Stimulated activated CD8-positive, alpha-beta memory T cell treated with anti-CD3 and anti-CD28 coated beads, Interleukin-12 subunit alpha, Interleukin-12 subunit beta, amount 100 ng/mL, for 1 hour (primary cell): ENCODE measurements around the gene ZNF672.
A peak's percentile ranks its signal among the peaks of the same experiment; 100 is the strongest.
"Not testable (repeated sequence)": the region's sequence is repeated elsewhere in the genome, so short reads cannot be mapped to it uniquely, and the experiment has no call there.

Experiments used
- DNase-seq: peaks from one replicate; pipeline ENCODE4 v3.0.0-alpha.2; 2020; ENCODE audit warnings: low read depth

The ZNF672 gene

GRCh38 chr1:248837781-248838356 is at the start of gene ZNF672:
Gene ZNF672, plus strand, starts transcription at chr1:248838224. Its CDS starts 9,051 bp downstream, at chr1:248847275.
- DNase-seq = peak; percentile 89

GRCh38 chr1:248788327-248788726 is 49.7 kb upstream of the ZNF672 start:
- DNase-seq = no peak

- DNase-seq = not testable (repeated sequence)
Observed at GRCh38 chr1:248789337-248789736, 48.7 kb upstream of the ZNF672 start.

- no peak for DNase-seq
Observed at GRCh38 chr1:248790456-248790855, 47.6 kb upstream of the ZNF672 start.

GRCh38 chr1:248791010-248791409 is 47.0 kb upstream of the ZNF672 start:
- DNase-seq = no peak

- no peak for DNase-seq
Observed at GRCh38 chr1:248792342-248792741, 45.7 kb upstream of the ZNF672 start.

GRCh38 chr1:248793592-248793991 is 44.4 kb upstream of the ZNF672 start:
- no peak for DNase-seq

GRCh38 chr1:248794663-248795062 is 43.4 kb upstream of the ZNF672 start:
- DNase-seq = not testable (repeated sequence)

GRCh38 chr1:248798791-248799190 is 39.2 kb upstream of the ZNF672 start:
- no peak for DNase-seq

- DNase-seq = no peak
Observed at GRCh38 chr1:248800459-248800858, 37.6 kb upstream of the ZNF672 start.

- no peak for DNase-seq
Observed at GRCh38 chr1:248802454-248802853, 35.6 kb upstream of the ZNF672 start.

- DNase-seq = not testable (repeated sequence)
Observed at GRCh38 chr1:248803501-248803900, 34.5 kb upstream of the ZNF672 start.

- DNase-seq = no peak
Observed at GRCh38 chr1:248804771-248805681, 33.0 kb upstream of the ZNF672 start.

GRCh38 chr1:248805876-248806275 is 32.1 kb upstream of the ZNF672 start:
- DNase-seq = no peak

- peak; percentile 33 for DNase-seq
Observed at GRCh38 chr1:248807067-248807737, 30.8 kb upstream of the ZNF672 start.

- no peak for DNase-seq
Observed at GRCh38 chr1:248808876-248809275, 29.1 kb upstream of the ZNF672 start.

- no peak for DNase-seq
Observed at GRCh38 chr1:248810000-248810726, 27.9 kb upstream of the ZNF672 start.

- DNase-seq = no peak
Observed at GRCh38 chr1:248810727-248811513, 27.1 kb upstream of the ZNF672 start.

- no peak for DNase-seq
Observed at GRCh38 chr1:248811514-248812490, 26.2 kb upstream of the ZNF672 start.
